Brain microvascular endothelial cell (primary cell): ENCODE results near the gene CETP.

Experiments
- DNase-seq: peaks from one replicate; pipeline ENCODE4 v3.0.0-alpha.2; 2020
- H3K27ac ChIP-seq: fragments of 250-450 bp; sonication (Bioruptor Pico); 2 replicates; pipeline ENCODE4 v1.5.1; 2020; ENCODE audit warnings: mild to moderate bottlenecking, moderate library complexity
- H3K27me3 ChIP-seq: fragments of 250-450 bp; sonication (Bioruptor Pico); replicated peaks from 2 replicates; pipeline ENCODE4 v1.5.1; 2020; ENCODE audit warnings: mild to moderate bottlenecking
- H3K36me3 ChIP-seq: fragments of 250-450 bp; sonication (Bioruptor Pico); replicated peaks from 2 replicates; pipeline ENCODE4 v1.5.1; 2020; ENCODE audit warnings: mild to moderate bottlenecking
- H3K4me3 ChIP-seq: 2 replicates; pipeline ENCODE4 v1.5.1; 2011; ENCODE audit warnings: low read depth, mild to moderate bottlenecking, control low read depth, low read length, moderate library complexity
- CTCF ChIP-seq: IDR thresholded peaks from 2 replicates; pipeline ENCODE4 v1.5.1; 2011; ENCODE audit warnings: low read depth, mild to moderate bottlenecking, moderate library complexity, low read length, control low read depth, inconsistent platforms; ENCODE audit errors: missing control alignments
- in situ Hi-C: cut with HindIII; loops from 2 replicates; pipeline ENCODE4 v1.10.0; 2017; ENCODE audit warnings: low sequenced_read_pairs, low pct_ligation_motif_present

The CETP gene

DNA sequence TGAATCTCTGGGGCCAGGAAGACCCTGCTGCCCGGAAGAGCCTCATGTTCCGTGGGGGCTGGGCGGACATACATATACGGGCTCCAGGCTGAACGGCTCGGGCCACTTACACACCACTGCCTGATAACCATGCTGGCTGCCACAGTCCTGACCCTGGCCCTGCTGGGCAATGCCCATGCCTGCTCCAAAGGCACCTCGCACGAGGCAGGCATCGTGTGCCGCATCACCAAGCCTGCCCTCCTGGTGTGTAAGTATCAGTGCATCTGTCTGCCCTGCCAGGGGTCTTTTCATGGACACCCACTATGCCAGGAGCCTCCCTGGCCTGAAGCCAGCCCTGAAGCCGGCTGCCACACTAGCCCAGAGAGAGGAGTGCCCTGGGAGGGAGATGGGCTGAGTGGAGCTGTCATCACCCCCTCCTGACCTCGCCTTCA is at the start of gene CETP:
Gene CETP (plus strand): TSS at position 100 of the 431 bp plus-strand sequence. CDS start 30 bp downstream, at position 130.
- H3K36me3 ChIP-seq: no peaks in the 10 kb centered on the region
- H3K4me3 ChIP-seq: no peak within 1 kb of the TSS
- H3K27ac ChIP-seq: peak within 1 kb of the TSS; percentile 30
- in situ Hi-C loops: no loop called here
- no peaks in the 10 kb centered on the region for H3K27me3 ChIP-seq
- DNase-seq: no peak
- TF ChIP-seq CTCF: no peak

DNA sequence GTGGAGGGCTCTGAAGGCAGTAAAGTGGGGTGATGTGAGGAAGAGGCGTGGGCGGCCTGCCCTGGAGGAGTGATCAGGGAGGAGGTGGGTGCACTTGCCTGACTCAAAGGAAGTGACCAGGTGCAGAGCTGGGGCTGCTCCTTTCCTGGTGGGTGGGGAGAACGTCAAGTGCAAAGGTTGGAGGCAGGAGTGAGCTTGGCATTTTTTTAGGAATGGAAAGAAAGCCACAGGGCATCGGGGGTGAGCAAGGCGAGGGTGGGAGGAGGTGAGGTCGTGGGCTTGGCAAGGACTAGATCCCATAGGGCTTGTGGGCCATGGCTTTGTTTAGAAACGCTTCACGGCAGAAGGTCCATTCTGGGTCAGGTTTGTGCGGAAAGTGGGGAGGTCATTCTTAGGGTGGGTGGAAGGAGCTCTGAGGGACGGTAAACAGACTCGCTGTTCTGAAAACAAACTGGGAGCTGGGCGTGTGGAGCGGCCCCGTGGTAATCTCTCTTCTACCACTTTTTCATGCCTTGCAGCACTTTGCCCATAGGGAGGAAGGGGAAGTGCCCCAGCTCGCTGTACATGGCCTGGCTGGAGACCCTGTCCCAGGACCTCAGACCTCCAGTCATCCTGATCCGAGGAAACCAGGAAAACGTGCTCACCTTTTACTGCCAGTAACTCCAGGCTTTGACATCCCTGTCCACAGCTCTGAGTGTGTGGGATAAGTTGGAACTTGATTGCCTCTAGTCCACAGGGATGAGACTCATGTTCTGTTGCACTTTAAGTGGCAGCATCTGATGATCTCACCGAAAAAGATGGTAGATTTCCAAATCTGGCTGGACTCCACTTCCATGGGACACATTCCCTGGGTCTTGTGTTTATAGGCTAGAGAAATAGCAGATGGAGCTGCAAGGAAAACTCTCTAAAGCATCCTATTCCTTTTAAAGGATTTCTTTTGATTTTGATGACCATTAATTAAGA is 48.7 kb upstream of the CETP start:
- Histone ChIP-seq H3K4me3 (no peak overlapping the region), H3K36me3 (no peaks in the 10 kb centered on the region), H3K27me3 (no peaks in the 10 kb centered on the region), H3K27ac (peak overlapping the region; percentile 82)
- peak; percentile 45 for DNase-seq
- TF ChIP-seq CTCF: no peak
- in situ Hi-C loops: no loop called here

DNA sequence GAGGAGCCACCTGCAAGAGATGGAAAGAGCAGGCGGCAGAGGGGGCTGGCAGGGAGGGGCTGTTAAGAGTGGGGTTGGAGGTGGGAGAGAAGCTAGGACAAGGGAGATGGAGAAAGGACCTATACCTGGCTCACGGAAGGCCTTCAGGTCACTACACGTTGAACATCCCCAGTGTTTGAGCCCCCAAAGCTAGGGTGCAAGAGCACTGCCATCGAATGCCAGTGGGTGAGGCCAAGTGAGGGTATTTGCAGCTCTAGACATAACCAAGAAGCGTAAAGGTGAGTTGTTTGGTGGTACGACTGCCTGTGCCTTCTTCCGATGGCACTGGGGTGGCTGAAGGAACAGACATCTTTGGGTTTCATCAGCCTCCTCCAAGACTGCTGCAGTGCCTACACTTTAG is 46.9 kb upstream of the CETP start:
- H3K27ac ChIP-seq: peak overlapping the region; percentile 85
- no peak for DNase-seq
- no peaks in the 10 kb centered on the region for H3K36me3 ChIP-seq
- TF ChIP-seq CTCF: no peak
- H3K4me3 ChIP-seq: no peak overlapping the region
- in situ Hi-C loops: no loop called here
- H3K27me3 ChIP-seq: no peaks in the 10 kb centered on the region

GRCh38 chr16:56915336-56916119 is 46.2 kb upstream of the CETP start:
- in situ Hi-C loops: no loop called here
- Histone ChIP-seq H3K4me3 (no peak overlapping the region), H3K27ac (peak overlapping the region; percentile 85), H3K27me3 (no peaks in the 10 kb centered on the region), H3K36me3 (no peaks in the 10 kb centered on the region)
- DNase-seq: peak; percentile 58
- no peak for TF ChIP-seq CTCF

GRCh38 chr16:56916571-56917403 is 45.0 kb upstream of the CETP start:
- Histone ChIP-seq H3K27ac (peak overlapping the region; percentile 85), H3K4me3 (no peak overlapping the region), H3K27me3 (no peaks in the 10 kb centered on the region), H3K36me3 (no peaks in the 10 kb centered on the region)
- DNase-seq: no peak
- in situ Hi-C loops: no loop called here
- no peak for TF ChIP-seq CTCF
